H9 (cell line): ENCODE measurements around the gene ANGPTL8. TPM values are rescaled to one million over a fixed set of nuclear protein-coding genes. Genes with fewer than 3 reads are reported as not detected.
A peak's percentile ranks its signal among the peaks of the same experiment; 100 is the strongest.

ENCODE experiments used
- DNase-seq: peaks from one replicate; pipeline ENCODE4 v3.0.0-alpha.2; 2017
- H2AFZ ChIP-seq: one replicate; pipeline ENCODE4 v1.6.1; 2013; ENCODE audit warnings: mild to moderate bottlenecking, low read length, control low read depth, moderate library complexity
- H2AK5ac ChIP-seq: 2 replicates; pipeline ENCODE4 v1.6.1; 2013; ENCODE audit warnings: low read length, control low read depth, mixed read lengths; ENCODE audit not compliant: insufficient read length
- H2BK120ac ChIP-seq: one replicate; pipeline ENCODE4 v1.6.1; 2013; ENCODE audit warnings: low read depth, mild to moderate bottlenecking, low read length, control low read depth, inconsistent platforms; ENCODE audit not compliant: poor library complexity, severe bottlenecking
- H2BK12ac ChIP-seq: 2 replicates; pipeline ENCODE4 v1.6.1; 2013; ENCODE audit warnings: low read length, control low read depth, mixed read lengths, low read depth; ENCODE audit not compliant: insufficient read length
- H2BK15ac ChIP-seq: 2 replicates; pipeline ENCODE4 v1.6.1; 2013; ENCODE audit warnings: low read depth, low read length, control low read depth
- H2BK20ac ChIP-seq: one replicate; pipeline ENCODE4 v1.6.1; 2013; ENCODE audit warnings: low read depth, mild to moderate bottlenecking, low read length, control low read depth, inconsistent platforms; ENCODE audit not compliant: poor library complexity, severe bottlenecking
- H2BK5ac ChIP-seq: 2 replicates; pipeline ENCODE4 v1.6.1; 2013; ENCODE audit warnings: low read length, control low read depth, mixed read lengths; ENCODE audit not compliant: insufficient read length
- H3K14ac ChIP-seq: 2 replicates; pipeline ENCODE4 v1.6.1; 2013; ENCODE audit warnings: low read length, control low read depth; ENCODE audit not compliant: insufficient read depth
- H3K18ac ChIP-seq: 2 replicates; pipeline ENCODE4 v1.6.1; 2013; ENCODE audit warnings: low read depth, mild to moderate bottlenecking, mixed read lengths, low read length, control low read depth; ENCODE audit not compliant: insufficient read length
- H3K23ac ChIP-seq: 2 replicates; pipeline ENCODE4 v1.6.1; 2013; ENCODE audit warnings: low read length, control low read depth, mixed read lengths, low read depth; ENCODE audit not compliant: insufficient read length
- H3K23me2 ChIP-seq: 2 replicates; pipeline ENCODE4 v1.6.1; 2013; ENCODE audit warnings: low read depth, mild to moderate bottlenecking, mixed read lengths, low read length, control low read depth; ENCODE audit not compliant: insufficient read length, poor library complexity, severe bottlenecking
- H3K27ac ChIP-seq: 2 replicates; pipeline ENCODE4 v1.5.1; 2013; ENCODE audit warnings: low read length, control low read depth, mixed read lengths, low read depth; ENCODE audit not compliant: insufficient read length
- H3K27me3 ChIP-seq: 2 replicates; pipeline ENCODE4 v1.6.1; 2013; ENCODE audit warnings: low read length, control low read depth, inconsistent platforms; ENCODE audit not compliant: insufficient read depth
- H3K4ac ChIP-seq: 2 replicates; pipeline ENCODE4 v1.6.1; 2013; ENCODE audit warnings: low read depth, mild to moderate bottlenecking, control low read depth, inconsistent platforms, low read length, moderate library complexity
- H3K4me1 ChIP-seq: 2 replicates; pipeline ENCODE4 v1.6.1; 2013; ENCODE audit warnings: low read length, control low read depth, inconsistent platforms; ENCODE audit not compliant: insufficient read depth
- H3K4me2 ChIP-seq: 2 replicates; pipeline ENCODE4 v1.6.1; 2013; ENCODE audit warnings: low read length, control low read depth, mixed read lengths; ENCODE audit not compliant: insufficient read length, insufficient read depth
- H3K56ac ChIP-seq: 2 replicates; pipeline ENCODE4 v1.6.1; 2013; ENCODE audit warnings: low read depth, mild to moderate bottlenecking, mixed read lengths, low read length, control low read depth; ENCODE audit not compliant: insufficient read length
- H3K79me1 ChIP-seq: 2 replicates; pipeline ENCODE4 v1.6.1; 2013; ENCODE audit warnings: low read depth, mild to moderate bottlenecking, moderate library complexity, low read length, control low read depth, inconsistent platforms; ENCODE audit not compliant: insufficient read depth, poor library complexity, severe bottlenecking
- H3K79me2 ChIP-seq: 2 replicates; pipeline ENCODE4 v1.6.1; 2013; ENCODE audit warnings: low read length, control low read depth, inconsistent platforms; ENCODE audit not compliant: insufficient read depth
- H3K9ac ChIP-seq: 2 replicates; pipeline ENCODE4 v1.6.1; 2013; ENCODE audit warnings: low read length, control low read depth, mixed read lengths; ENCODE audit not compliant: insufficient read length; ENCODE audit errors: extremely low read depth
- H3K9me3 ChIP-seq: one replicate; pipeline ENCODE4 v1.6.1; 2013; ENCODE audit warnings: low read depth, low read length, inconsistent platforms; ENCODE audit not compliant: control insufficient read depth
- H3T11ph ChIP-seq: one replicate; pipeline ENCODE4 v1.6.1; 2013; ENCODE audit warnings: mild to moderate bottlenecking, low read length, control low read depth, inconsistent platforms
- H4K20me1 ChIP-seq: one replicate; pipeline ENCODE4 v1.6.1; 2013; ENCODE audit not compliant: control insufficient read depth, insufficient read length, insufficient read depth
- H4K5ac ChIP-seq: 2 replicates; pipeline ENCODE4 v1.6.1; 2013; ENCODE audit warnings: low read depth, mild to moderate bottlenecking, mixed read lengths, low read length, control low read depth; ENCODE audit not compliant: insufficient read length
- H4K8ac ChIP-seq: replicated peaks from 2 replicates; pipeline ENCODE4 v1.6.1; 2013; ENCODE audit warnings: low read length, control low read depth, mixed read lengths, low read depth; ENCODE audit not compliant: insufficient read length
- H4K91ac ChIP-seq: 2 replicates; pipeline ENCODE4 v1.6.1; 2013; ENCODE audit warnings: low read depth, mild to moderate bottlenecking, moderate library complexity, mixed read lengths, low read length, control low read depth; ENCODE audit not compliant: insufficient read length
- H3K27ac Mint-ChIP-seq, 3 experiments: 2 replicates in 2 of 3; 3 replicates in 1 of 3; pipeline ENCODE4 v1.8.0; 2020 to 2021; ENCODE audit warnings: mixed read lengths in 3 of 3, mild to moderate bottlenecking in 1 of 3, moderate library complexity in 1 of 3
- H3K27me3 Mint-ChIP-seq: 2 replicates; pipeline ENCODE4 v1.8.0; 2021; ENCODE audit warnings: low read depth, mild to moderate bottlenecking, moderate library complexity, mixed read lengths
- H3K36me3 Mint-ChIP-seq, 3 experiments: 2 replicates in 2 of 3; 3 replicates in 1 of 3; pipeline ENCODE4 v1.8.0; 2020 to 2021; ENCODE audit warnings: low read depth in 3 of 3, mixed read lengths in 3 of 3; ENCODE audit not compliant: insufficient read depth in 1 of 3
- H3K4me1 Mint-ChIP-seq, 2 experiments: 2 replicates each; pipeline ENCODE4 v1.8.0; 2020; ENCODE audit warnings: mixed read lengths in 2 of 2
- H3K4me3 Mint-ChIP-seq, 2 experiments: 2 replicates in 1 of 2; 3 replicates in 1 of 2; pipeline ENCODE4 v1.8.0; 2020 to 2021; ENCODE audit warnings: mild to moderate bottlenecking in 2 of 2, mixed read lengths in 2 of 2, moderate library complexity in 1 of 2
- H3K9me3 Mint-ChIP-seq, 2 experiments: 2 replicates in 1 of 2; 3 replicates in 1 of 2; pipeline ENCODE4 v1.8.0; 2020; ENCODE audit warnings: mild to moderate bottlenecking in 2 of 2, mixed read lengths in 2 of 2, moderate library complexity in 1 of 2
- WGBS: extraction: QIAGEN DNeasy Blood & Tissue Kit; methylation state at CpG from one replicate; pipeline ENCODE4 v1.1.7; 2013; ENCODE audit warnings: missing lambda C conversion rate, low lambda C conversion rate, mixed read lengths; ENCODE audit not compliant: insufficient read length; ENCODE audit errors: extremely low coverage; 5-methylcytosine and 5-hydroxymethylcytosine counted together
- total RNA-seq: library from RNA; stranded (reverse); gene quantifications from 2 replicates; pipeline ENCODE4 v1.2.1, GENCODE V29; 2021
- TF ChIP-seq, protein P1 (sequence below): fragments of 200-600 bp; sonication (generic); conservative IDR thresholded peaks from 3 replicates; pipeline ENCODE4 v1.8.0; 2021; ENCODE audit warnings: antibody characterized with exemption, mild to moderate bottlenecking

ANGPTL8 gene
- total RNA-seq, 1 experiment from 2014 or later, result not detected

DNA sequence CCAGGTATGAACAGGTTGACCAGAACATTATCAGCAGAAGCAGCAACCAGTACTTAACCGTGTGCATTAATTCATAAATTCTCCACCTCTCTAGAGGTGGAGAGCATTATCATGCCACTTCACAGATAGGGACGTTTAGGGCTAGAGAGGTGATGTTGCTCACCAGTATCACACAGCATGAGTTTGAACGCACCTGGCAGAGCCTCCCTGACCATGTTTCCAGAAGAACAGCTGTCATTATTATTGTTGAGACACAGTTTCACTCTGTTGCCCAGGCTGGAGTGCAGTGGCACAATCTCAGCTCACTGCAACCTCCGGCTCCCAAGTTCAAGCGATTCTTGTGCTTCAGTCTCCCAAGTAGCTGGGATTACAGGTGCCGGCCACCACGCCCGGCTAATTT, 48.9 kb upstream of the ANGPTL8 start:
- Histone ChIP-seq H4K5ac (no peak overlapping the region), H3K18ac (no peak overlapping the region), H3K4me1 (no peaks in the 10 kb centered on the region; the same call in 1 of the 2 replicates), H2BK5ac (no peak overlapping the region), H3K23ac (no peak overlapping the region), H3K56ac (no peak overlapping the region), H3K79me1 (no peaks in the 10 kb centered on the region), H2BK20ac (no peak overlapping the region), H2BK15ac (no peak overlapping the region), H3T11ph (no peak overlapping the region), H3K9ac (no peak overlapping the region), H3K79me2 (no peaks in the 10 kb centered on the region), H3K27me3 (no peaks in the 10 kb centered on the region), H4K20me1 (no peaks in the 10 kb centered on the region), H3K27ac (no peak overlapping the region), H3K4me2 (no peak overlapping the region), H2BK12ac (no peak overlapping the region), H3K23me2 (no peaks in the 10 kb centered on the region), H2AK5ac (no peak overlapping the region), H3K4ac (no peak overlapping the region), H4K91ac (no peak overlapping the region), H2BK120ac (no peak overlapping the region), H3K14ac (no peak overlapping the region), H3K9me3 (no peaks in the 10 kb centered on the region), H4K8ac (no peak overlapping the region), H2AFZ (no peak overlapping the region)
- Mint-ChIP-seq H3K36me3 (peaks cover 13 to 47% (median 47%) of the 10 kb centered on the region in 3 experiments), H3K4me3 (no peak overlapping the region), H3K27me3 (no peaks in the 10 kb centered on the region), H3K4me1 (peaks cover under 1 to 2% of the 10 kb centered on the region in 2 experiments), H3K27ac (0 out of 7 replicates have a peak overlapping the region, but pooled peaks of 1 of the 3 experiments have one; percentile 45), H3K9me3 (no peaks in the 10 kb centered on the region)
- TF ChIP-seq, protein P1, sequence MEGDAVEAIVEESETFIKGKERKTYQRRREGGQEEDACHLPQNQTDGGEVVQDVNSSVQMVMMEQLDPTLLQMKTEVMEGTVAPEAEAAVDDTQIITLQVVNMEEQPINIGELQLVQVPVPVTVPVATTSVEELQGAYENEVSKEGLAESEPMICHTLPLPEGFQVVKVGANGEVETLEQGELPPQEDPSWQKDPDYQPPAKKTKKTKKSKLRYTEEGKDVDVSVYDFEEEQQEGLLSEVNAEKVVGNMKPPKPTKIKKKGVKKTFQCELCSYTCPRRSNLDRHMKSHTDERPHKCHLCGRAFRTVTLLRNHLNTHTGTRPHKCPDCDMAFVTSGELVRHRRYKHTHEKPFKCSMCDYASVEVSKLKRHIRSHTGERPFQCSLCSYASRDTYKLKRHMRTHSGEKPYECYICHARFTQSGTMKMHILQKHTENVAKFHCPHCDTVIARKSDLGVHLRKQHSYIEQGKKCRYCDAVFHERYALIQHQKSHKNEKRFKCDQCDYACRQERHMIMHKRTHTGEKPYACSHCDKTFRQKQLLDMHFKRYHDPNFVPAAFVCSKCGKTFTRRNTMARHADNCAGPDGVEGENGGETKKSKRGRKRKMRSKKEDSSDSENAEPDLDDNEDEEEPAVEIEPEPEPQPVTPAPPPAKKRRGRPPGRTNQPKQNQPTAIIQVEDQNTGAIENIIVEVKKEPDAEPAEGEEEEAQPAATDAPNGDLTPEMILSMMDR, result no peak
- no CpG with 5 or more reads among the region's 8 CpGs for WGBS
- no peak for DNase-seq
